ENCODE measurements around the gene TMEM131.

GRCh38 chr2:97924194-97924593 lies 71.6 kb downstream of the TMEM131 start:
- TF ChIP-seq POLR2A (IDR thresholded peaks at IDR 0.05) (no peak), CTCF (IDR thresholded peaks at IDR 0.05) (no peak)

Measured in testis (tissue), 2 donors.